ENCODE data around the gene CHEK2. TPM values are rescaled to one million over a fixed set of nuclear protein-coding genes. Genes with fewer than 3 reads are reported as not detected.
"Not testable (repeated sequence)": the region's sequence is repeated elsewhere in the genome, so short reads cannot be mapped to it uniquely, and the experiment has no call there.

Gene CHEK2
- total RNA-seq, 1 donor: 13.4 TPM

DNA sequence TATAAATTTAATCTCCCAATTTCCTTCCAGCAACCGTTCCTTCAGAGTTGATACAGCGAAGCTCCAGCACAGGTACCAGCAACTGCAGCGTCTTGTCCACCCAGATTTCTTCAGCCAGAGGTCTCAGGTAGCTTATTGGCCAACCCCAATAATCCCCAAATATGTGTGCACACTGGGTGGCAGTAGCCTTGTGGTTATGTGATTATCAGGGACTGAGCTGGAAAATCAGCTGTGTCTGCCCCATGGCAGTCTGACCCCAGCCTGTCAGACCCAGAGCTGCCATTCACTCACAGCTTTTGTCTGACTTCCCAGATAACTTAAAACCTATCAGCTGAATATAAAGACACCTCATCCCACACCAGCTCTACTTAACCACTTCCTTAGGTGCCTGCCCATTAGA lies 2.2 kb upstream of the CHEK2 start:
- TF ChIP-seq, protein P1, sequence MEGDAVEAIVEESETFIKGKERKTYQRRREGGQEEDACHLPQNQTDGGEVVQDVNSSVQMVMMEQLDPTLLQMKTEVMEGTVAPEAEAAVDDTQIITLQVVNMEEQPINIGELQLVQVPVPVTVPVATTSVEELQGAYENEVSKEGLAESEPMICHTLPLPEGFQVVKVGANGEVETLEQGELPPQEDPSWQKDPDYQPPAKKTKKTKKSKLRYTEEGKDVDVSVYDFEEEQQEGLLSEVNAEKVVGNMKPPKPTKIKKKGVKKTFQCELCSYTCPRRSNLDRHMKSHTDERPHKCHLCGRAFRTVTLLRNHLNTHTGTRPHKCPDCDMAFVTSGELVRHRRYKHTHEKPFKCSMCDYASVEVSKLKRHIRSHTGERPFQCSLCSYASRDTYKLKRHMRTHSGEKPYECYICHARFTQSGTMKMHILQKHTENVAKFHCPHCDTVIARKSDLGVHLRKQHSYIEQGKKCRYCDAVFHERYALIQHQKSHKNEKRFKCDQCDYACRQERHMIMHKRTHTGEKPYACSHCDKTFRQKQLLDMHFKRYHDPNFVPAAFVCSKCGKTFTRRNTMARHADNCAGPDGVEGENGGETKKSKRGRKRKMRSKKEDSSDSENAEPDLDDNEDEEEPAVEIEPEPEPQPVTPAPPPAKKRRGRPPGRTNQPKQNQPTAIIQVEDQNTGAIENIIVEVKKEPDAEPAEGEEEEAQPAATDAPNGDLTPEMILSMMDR (IDR thresholded peaks at IDR 0.05; ENCODE audit: extremely low read depth, low read depth, low read length): no peak
- Histone ChIP-seq H3K4me3 (ENCODE audit: insufficient read depth, low read length) (no peak overlapping the region), H3K27ac (ENCODE audit: low read depth, low read length) (peak overlapping the region; percentile 97), H3K4me2 (ENCODE audit: insufficient read depth, low read length) (no peak overlapping the region), H3K4me1 (ENCODE audit: insufficient read depth, low read length) (peaks cover 14% of the 10 kb centered on the region), H4K20me1 (ENCODE audit: insufficient read depth, low read length) (no peaks in the 10 kb centered on the region), H3K36me3 (ENCODE audit: insufficient read depth, low read length) (peaks cover 40% of the 10 kb centered on the region), H3K27me3 (ENCODE audit: insufficient read depth, low read length) (no peaks in the 10 kb centered on the region), H3K9me3 (ENCODE audit: low read depth, low read length) (no peaks in the 10 kb centered on the region), H3K79me2 (ENCODE audit: insufficient read depth, low read length) (peaks cover 27% of the 10 kb centered on the region), H2AFZ (ENCODE audit: low read length) (no peak overlapping the region)
- DNase-seq (ENCODE audit: insufficient read length, low spot score, missing footprints): no peak

DNA sequence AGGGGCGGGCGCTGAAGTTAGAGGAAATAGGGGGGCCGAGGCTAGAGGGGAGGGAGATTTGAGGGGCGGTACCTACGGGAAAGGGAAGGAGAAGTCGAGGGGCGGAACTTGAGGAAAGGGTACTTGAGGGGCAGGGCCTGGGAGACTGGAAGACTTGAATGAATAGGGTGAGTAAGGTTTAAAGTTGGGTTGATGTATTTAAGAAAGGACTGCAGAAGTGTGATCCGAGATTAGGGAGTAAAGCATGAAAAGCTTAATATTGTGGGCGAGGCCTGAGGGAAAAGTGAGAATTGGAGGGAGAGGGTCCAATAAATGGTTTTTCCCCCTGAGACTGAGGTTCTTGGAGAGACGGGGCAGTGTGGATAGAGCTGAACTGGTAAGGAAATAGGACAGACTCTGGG lies 942 bp upstream of the CHEK2 start:
- peak overlapping the region; percentile 97 for H3K27ac ChIP-seq (ENCODE audit: low read depth, low read length)
- peaks cover 36% of the 10 kb centered on the region for H3K79me2 ChIP-seq (ENCODE audit: insufficient read depth, low read length)
- no peaks in the 10 kb centered on the region for H3K9me3 ChIP-seq (ENCODE audit: low read depth, low read length)
- no peaks in the 10 kb centered on the region for H4K20me1 ChIP-seq (ENCODE audit: insufficient read depth, low read length)
- H3K4me2 ChIP-seq (ENCODE audit: insufficient read depth, low read length): peak overlapping the region; percentile 86
- peak overlapping the region; percentile 99 for H2AFZ ChIP-seq (ENCODE audit: low read length)
- H3K36me3 ChIP-seq (ENCODE audit: insufficient read depth, low read length): peaks cover 35% of the 10 kb centered on the region
- no peaks in the 10 kb centered on the region for H3K27me3 ChIP-seq (ENCODE audit: insufficient read depth, low read length)
- peak; percentile 84 for DNase-seq (ENCODE audit: insufficient read length, low spot score, missing footprints)
- peaks cover 18% of the 10 kb centered on the region for H3K4me1 ChIP-seq (ENCODE audit: insufficient read depth, low read length)
- H3K4me3 ChIP-seq (ENCODE audit: insufficient read depth, low read length): peak overlapping the region; percentile 99
- TF ChIP-seq, protein P1 (IDR thresholded peaks at IDR 0.05; ENCODE audit: extremely low read depth, low read depth, low read length): no peak

DNA sequence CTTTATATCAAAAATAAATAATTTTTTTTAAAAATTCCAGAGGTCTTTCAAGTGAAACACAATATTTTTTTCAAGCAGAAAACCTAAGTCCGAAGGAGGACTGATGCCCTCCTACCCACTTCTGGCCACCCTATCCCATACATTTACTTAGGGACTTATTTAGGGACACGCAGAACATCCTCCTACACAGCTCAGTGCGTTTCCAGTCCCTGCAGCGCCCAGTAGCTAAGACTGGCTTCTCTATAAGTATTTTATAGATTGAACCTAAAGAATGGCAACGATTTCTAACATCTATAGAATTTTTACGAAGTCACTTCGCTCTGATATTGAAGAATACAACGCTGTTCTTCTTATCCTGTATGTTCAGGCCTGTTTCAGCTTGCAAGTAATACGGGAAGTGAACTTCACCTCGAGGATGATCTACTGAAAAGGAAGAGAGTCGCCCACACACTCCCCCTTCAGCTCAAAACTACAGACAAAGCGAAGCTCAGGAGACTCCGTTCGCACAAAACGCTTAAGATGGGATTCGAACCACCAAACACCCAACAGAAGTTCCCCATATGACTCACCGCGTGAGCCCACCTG lies 328 bp downstream of the CHEK2 start:
- Histone ChIP-seq H3K36me3 (ENCODE audit: insufficient read depth, low read length) (peaks cover 22% of the 10 kb centered on the region), H3K4me2 (ENCODE audit: insufficient read depth, low read length) (peak overlapping the region; percentile 86), H3K9me3 (ENCODE audit: low read depth, low read length) (no peaks in the 10 kb centered on the region), H2AFZ (ENCODE audit: low read length) (peak overlapping the region; percentile 99), H3K27ac (ENCODE audit: low read depth, low read length) (peak overlapping the region; percentile 97), H3K79me2 (ENCODE audit: insufficient read depth, low read length) (peaks cover 43% of the 10 kb centered on the region), H3K4me1 (ENCODE audit: insufficient read depth, low read length) (peaks cover 18% of the 10 kb centered on the region), H3K27me3 (ENCODE audit: insufficient read depth, low read length) (no peaks in the 10 kb centered on the region), H3K4me3 (ENCODE audit: insufficient read depth, low read length) (peak overlapping the region; percentile 99), H4K20me1 (ENCODE audit: insufficient read depth, low read length) (no peaks in the 10 kb centered on the region)
- TF ChIP-seq, protein P1 (IDR thresholded peaks at IDR 0.05; ENCODE audit: extremely low read depth, low read depth, low read length): no peak
- DNase-seq (ENCODE audit: insufficient read length, low spot score, missing footprints): peak; percentile 39

DNA sequence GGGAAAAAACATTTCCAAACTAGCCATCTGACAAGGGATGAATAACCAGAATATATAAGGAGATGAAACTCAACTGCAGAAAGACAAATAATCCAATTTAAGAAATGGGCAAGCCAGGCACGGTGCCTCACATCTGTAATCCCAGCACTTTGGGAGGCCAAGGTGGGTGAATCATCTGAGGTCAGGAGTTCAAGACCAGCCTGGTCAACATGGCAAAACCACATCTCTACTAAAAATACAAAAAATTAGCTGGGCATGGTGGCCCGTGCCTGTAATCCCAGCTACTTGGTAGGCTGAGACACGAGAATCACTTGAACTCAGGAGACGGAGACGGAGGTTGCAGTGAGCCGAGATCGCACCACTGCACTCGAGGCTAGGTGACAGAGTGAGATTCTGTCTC lies 2.7 kb downstream of the CHEK2 start:
- Histone ChIP-seq H3K79me2 (ENCODE audit: insufficient read depth, low read length) (peaks cover 42% of the 10 kb centered on the region), H3K4me1 (ENCODE audit: insufficient read depth, low read length) (peaks cover 18% of the 10 kb centered on the region)
- not testable (repeated sequence) for H3K4me3 ChIP-seq (ENCODE audit: insufficient read depth, low read length); H4K20me1 ChIP-seq (ENCODE audit: insufficient read depth, low read length); H2AFZ ChIP-seq (ENCODE audit: low read length); H3K9me3 ChIP-seq (ENCODE audit: low read depth, low read length); H3K4me2 ChIP-seq (ENCODE audit: insufficient read depth, low read length); H3K27me3 ChIP-seq (ENCODE audit: insufficient read depth, low read length); DNase-seq (ENCODE audit: insufficient read length, low spot score, missing footprints); H3K36me3 ChIP-seq (ENCODE audit: insufficient read depth, low read length); H3K27ac ChIP-seq (ENCODE audit: low read depth, low read length)

Data from osteoblast (primary cell).